WTC11 (cell line): ENCODE results near the gene ANKDD1B. TPM values are rescaled to one million over a fixed set of nuclear protein-coding genes. Genes with fewer than 3 reads are reported as not detected.

Experiments used
- ATAC-seq: fragments of 200-7000 bp; cut with Tn5 transposase; 2 replicates; pipeline ENCODE4 v1.10.0; 2021; ENCODE audit warnings: mild to moderate bottlenecking, moderate library complexity
- CTCF ChIA-PET: fragments of 300-600 bp; sonication (Branson Sonifier 250); formaldehyde crosslinking; loops from one replicate; lab custom pipeline; 2021; ENCODE audit warnings: antibody characterized with exemption; lab: Charles Lee
- POLR2A ChIA-PET: fragments of 350-600 bp; sonication (Branson Sonifier 250); formaldehyde crosslinking; loops from one replicate; lab custom pipeline; 2021; ENCODE audit warnings: antibody characterized with exemption; lab: Charles Lee
- DNase-seq: peaks from one replicate; pipeline ENCODE4 v3.0.0; 2021; ENCODE audit warnings: low spot score
- H3K27ac Mint-ChIP-seq: 2 replicates; pipeline ENCODE4 v1.8.0; 2021; ENCODE audit warnings: mixed read lengths
- H3K27me3 Mint-ChIP-seq: 2 replicates; pipeline ENCODE4 v1.8.0; 2021; ENCODE audit warnings: low read depth, mild to moderate bottlenecking, moderate library complexity, mixed read lengths
- H3K36me3 Mint-ChIP-seq: 2 replicates; pipeline ENCODE4 v1.8.0; 2021; ENCODE audit warnings: mixed read lengths
- H3K4me1 Mint-ChIP-seq: 2 replicates; pipeline ENCODE4 v1.8.0; 2022; ENCODE audit warnings: mixed read lengths
- H3K4me3 Mint-ChIP-seq: 2 replicates; pipeline ENCODE4 v1.8.0; 2021; ENCODE audit warnings: mild to moderate bottlenecking, moderate library complexity, mixed read lengths
- H3K9me3 Mint-ChIP-seq: 2 replicates; pipeline ENCODE4 v1.8.0; 2021; ENCODE audit warnings: mixed read lengths
- ATF1 ChIP-seq: sonication (generic); formaldehyde crosslinking; IDR thresholded peaks from 2 replicates; pipeline ENCODE4 v1.8.1; 2023; ENCODE audit warnings: mild to moderate bottlenecking, moderate library complexity, missing genetic modification reagents
- ATF2 ChIP-seq: sonication (generic); formaldehyde crosslinking; IDR thresholded peaks from 2 replicates; pipeline ENCODE4 v1.8.1; 2022; ENCODE audit warnings: low read depth, missing genetic modification reagents, borderline replicate concordance
- CTCF ChIP-seq: fragments of 200-600 bp; IDR thresholded peaks from 2 replicates; pipeline ENCODE4 v1.8.0; 2022; ENCODE audit warnings: antibody characterized with exemption
- E2F1 ChIP-seq: sonication (generic); formaldehyde crosslinking; IDR thresholded peaks from 2 replicates; pipeline ENCODE4 v1.8.0; 2022; ENCODE audit warnings: mild to moderate bottlenecking, missing genetic modification reagents
- GABPB1 ChIP-seq: sonication (generic); formaldehyde crosslinking; IDR thresholded peaks from 2 replicates; pipeline ENCODE4 v1.8.1; 2023; ENCODE audit warnings: mild to moderate bottlenecking, missing genetic modification reagents
- HMGA2 ChIP-seq: fragments of 250-450 bp; sonication (Bioruptor Pico); IDR thresholded peaks from 2 replicates; pipeline ENCODE4 v1.4.0; 2021; ENCODE audit warnings: mild to moderate bottlenecking, moderate library complexity
- NFYB ChIP-seq: sonication (generic); formaldehyde crosslinking; conservative IDR thresholded peaks from 2 replicates; pipeline ENCODE4 v1.8.0; 2022; ENCODE audit warnings: low read depth, missing genetic modification reagents
- STAT6 ChIP-seq: sonication (generic); formaldehyde crosslinking; conservative IDR thresholded peaks from 2 replicates; pipeline ENCODE4 v1.8.1; 2023; ENCODE audit warnings: mild to moderate bottlenecking, low read depth, missing genetic modification reagents, moderate library complexity
- USF1 ChIP-seq: sonication (generic); formaldehyde crosslinking; IDR thresholded peaks from 2 replicates; pipeline ENCODE4 v1.8.0; 2022; ENCODE audit warnings: mild to moderate bottlenecking, missing genetic modification reagents
- ZMAT4 ChIP-seq: fragments of 250-450 bp; sonication (Bioruptor Pico); IDR thresholded peaks from 2 replicates; pipeline ENCODE4 v1.9.0; 2021; ENCODE audit warnings: mild to moderate bottlenecking
- ZNF263 ChIP-seq: sonication (generic); formaldehyde crosslinking; IDR thresholded peaks from 2 replicates; pipeline ENCODE4 v1.8.1; 2022; ENCODE audit warnings: low read depth, mild to moderate bottlenecking, moderate library complexity, missing genetic modification reagents
- ZNF425 ChIP-seq: fragments of 250-450 bp; sonication (Bioruptor Pico); conservative IDR thresholded peaks from 2 replicates; pipeline ENCODE4 v1.9.0; 2021; ENCODE audit warnings: mild to moderate bottlenecking
- ZNF512 ChIP-seq: sonication (generic); formaldehyde crosslinking; IDR thresholded peaks from 2 replicates; pipeline ENCODE4 v1.8.1; 2022; ENCODE audit warnings: missing genetic modification reagents, borderline replicate concordance
- ZSCAN18 ChIP-seq: fragments of 250-450 bp; sonication (Bioruptor Pico); IDR thresholded peaks from 2 replicates; pipeline ENCODE4 v2.1.2; 2022; ENCODE audit warnings: mild to moderate bottlenecking, moderate library complexity
- total RNA-seq: library from RNA; stranded (reverse); gene quantifications from 3 replicates; pipeline ENCODE4 v1.2.3, GENCODE V29; 2021

Gene ANKDD1B
- total RNA-seq, 1 experiment from 2014 or later: 0.28 TPM

- TF ChIP-seq ZMAT4 (CRISPR knock-in tag) (no peak), GABPB1 (CRISPR knock-in tag) (no peak), NFYB (CRISPR knock-in tag) (no peak), STAT6 (CRISPR knock-in tag) (no peak), CTCF (no peak), ATF2 (no peak), E2F1 (CRISPR knock-in tag) (no peak), USF1 (CRISPR knock-in tag) (no peak), ATF1 (no peak)
These were observed 66.9 kb downstream of the ANKDD1B start (continued) for GRCh38 chr5:75678155-75678554.

- Mint-ChIP-seq H3K36me3 (peaks cover 8% of the 10 kb centered on the region), H3K9me3 (no peaks in the 10 kb centered on the region), H3K4me1 (no peaks in the 10 kb centered on the region), H3K27ac (no peak overlapping the region), H3K4me3 (no peak overlapping the region), H3K27me3 (no peaks in the 10 kb centered on the region)
- ChIA-PET CTCF (interaction anchor here (0.6 to 1.4 kb wide), 12 partner anchors 12 to 444 kb away, joined by 3 to 9 read pairs (median 4); partner anchors contain the start of genes ANKRD31, CERT1 and POLK), POLR2A (no interaction called here)
- TF ChIP-seq ZNF425 (CRISPR knock-in tag) (no peak), CTCF (peak; percentile 33; the same call in 1 of the 2 replicates), HMGA2 (peak; percentile 99), ZNF263 (no peak), ZNF512 (CRISPR knock-in tag) (no peak), ZSCAN18 (no peak)
- ATAC-seq (no peak), DNase-seq (no peak)
These were observed 70.0 kb downstream of the ANKDD1B start for GRCh38 chr5:75681125-75681830.
